Heart right ventricle (tissue), 16 donors: ENCODE data around the gene FCN2. TPM values are rescaled to one million over a fixed set of nuclear protein-coding genes. Genes with fewer than 3 reads are reported as not detected.

Source experiments
- ATAC-seq, 8 donors: fragments of 200-7000 bp; cut with Tn5 transposase; one replicate each; pipeline ENCODE4 v1.9.1; 2020; ENCODE audit warnings: mild to moderate bottlenecking in 8 of 8, moderate library complexity in 8 of 8, moderate number of reproducible peaks in 1 of 8
- DNase-seq, 2 donors: peaks; one replicate each; pipeline ENCODE4 v3.0.0-alpha.2; 2020
- H3K27ac ChIP-seq, 10 donors: fragments of 200-600 bp; sonication (generic) in 2 of 10; one replicate each; pipeline versions ENCODE4 v1.5.0 to v1.8.0; 2020 to 2022; ENCODE audit warnings: mild to moderate bottlenecking in 3 of 10
- H3K27me3 ChIP-seq, 7 donors: fragments of 200-600 bp; one replicate each; pipeline ENCODE4 v1.8.0; 2021 to 2022; ENCODE audit warnings: mild to moderate bottlenecking in 2 of 7
- H3K36me3 ChIP-seq, 9 donors: fragments of 200-600 bp; sonication (generic) in 1 of 9; one replicate each; pipeline versions ENCODE4 v1.5.0 to v1.8.0; 2020 to 2022; ENCODE audit warnings: mild to moderate bottlenecking in 2 of 9
- H3K4me1 ChIP-seq, 9 donors: fragments of 200-600 bp; sonication (generic) in 1 of 9; one replicate each; pipeline versions ENCODE4 v1.5.0 to v1.8.0; 2020 to 2022; ENCODE audit warnings: mild to moderate bottlenecking in 4 of 9
- H3K4me3 ChIP-seq, 10 donors: fragments of 200-600 bp; sonication (generic) in 2 of 10; one replicate each; pipeline versions ENCODE4 v1.5.0 to v1.8.0; 2020 to 2022; ENCODE audit warnings: mild to moderate bottlenecking in 7 of 10, moderate library complexity in 2 of 10
- H3K9me3 ChIP-seq, 11 donors: fragments of 200-600 bp in 10 of 11; sonication (generic) in 2 of 11; one replicate each; pipeline versions ENCODE4 v1.5.0 to v1.8.0; 2013 to 2022; ENCODE audit warnings: mild to moderate bottlenecking in 2 of 11, control low read depth in 1 of 11, moderate library complexity in 1 of 11
- WGBS, 2 donors: extraction: QIAGEN DNeasy Blood & Tissue Kit; methylation state at CpG; one replicate each; pipeline ENCODE4 v1.1.7; 2013; ENCODE audit warnings: inconsistent platforms in 1 of 2; 5-methylcytosine and 5-hydroxymethylcytosine counted together
- intact Hi-C, 10 donors: fragments of 100-400 bp; cut with DNase I; formaldehyde crosslinking; loops; one replicate each; pipeline versions ENCODE4 v1.11.1 to v1.14.2; 2022
- long read RNA-seq, 3 donors: library from polyadenylated mRNA; unstranded; transcript quantifications; one replicate each; pipeline ENCODE4 v2.0.0, GENCODE V29; 2020 to 2021
- polyA plus RNA-seq, 2 donors: library from polyadenylated mRNA; stranded (reverse); fragments of 200-250 nt; gene quantifications; one replicate each; pipeline ENCODE4 v1.2.3, GENCODE V29; 2013
- total RNA-seq, 10 donors: library from RNA; stranded (reverse); fragmentation: NEBNext Ultra II Directional in 3 of 10; extraction: Animal tissue kit (Norgen Biotek cat#: 25700) in 3 of 10; gene quantifications; one replicate each; pipeline versions ENCODE4 v1.2.1 to v1.2.4, GENCODE V29; 2021 to 2023
- TF ChIP-seq, protein P1 (sequence below), 9 donors: fragments of 200-600 bp; sonication (generic) in 2 of 9; IDR thresholded peaks; one replicate each; pipeline versions ENCODE4 v1.5.0 to v1.8.0; 2021 to 2022; ENCODE audit warnings: antibody characterized with exemption in 9 of 9, mild to moderate bottlenecking in 5 of 9, moderate library complexity in 1 of 9
- donor health status: Arrhythmogenic right ventricular cardiomyopathy.
- donor health status: ischemic (EF 13 %, LVEDD 7.1; RV severe dilation, severe dysfunction).
- donor health status: healthy with polysubstance abuse.
- donor health status: DM: no; HTN: yes; CAD: no.
- donor health status: DM: no; HTN: no; CAD: no.
- donor health status: ischemic (EF 25% LVEDD 6.9; RV normal size, moderate dysfunction).
- donor health status: ischemic (EF 25% LVEDD 5.7; RV mildly dilated, moderate dysfunction).
- donor health status: healthy.
- donor health status: DM: yes; HTN: yes; CAD: no.
- donor health status: Ischemic cardiomyopathy.
- donor health status: ischemic (EF 35%, LVEDD 5.7; RV mildly dilated, moderate dysfunction).
- donor health status: nonischemic (EF 11% LVEDD 7.7; RV severe dilation, severe dysfunction).
- donor health status: DM: yes; HTN: yes; CAD: no.
- donor health status: PGD.
- donor health status: ischemic (EF 29% LVEDD 5.4; RV normal size, mild dysfunction).
- donor health status: nonischemic (EF 23%, LVEDD 6.1; RV moderate dilation, normal function).

FCN2 gene
- total RNA-seq, result under 1 TPM in 3 of 10 donors, not detected in 7; 0.25 to 0.46 (median 0.26) TPM
- under 1 TPM; 0.19 to 0.44 TPM for polyA plus RNA-seq
- long read RNA-seq, donor 1, partial matches to known transcripts, result 0 of 1 reads
- long read RNA-seq, donor 1, other reads (novel, unspliced or antisense), result 1 of 1 reads
- long read RNA-seq, donor 2, result 0 reads
- long read RNA-seq, donor 3, result 0 reads

GRCh38 chr9:134880484-134881312 lies at the start of gene FCN2:
TSS of gene FCN2 (plus strand) at chr9:134880810. CDS start at chr9:134880822, 12 bp downstream.
- WGBS, 2 donors, result 70 to 72% methylated on average over 25 of the region's 25 CpGs
- no peak for DNase-seq
- Histone ChIP-seq H3K4me3 (no peak within 1 kb of the TSS), H3K9me3 (no peaks in the 10 kb centered on the region), H3K4me1 (peaks cover 0 to 9% (median 0%) of the 10 kb centered on the region in 9 donors), H3K27ac (no peak within 1 kb of the TSS), H3K36me3 (no peaks in the 10 kb centered on the region), H3K27me3 (peaks cover 0 to 4% (median 0%) of the 10 kb centered on the region in 7 donors)
- ATAC-seq, result peak in 3 of 8 donors; percentile 25 to 59 (median 34)
- intact Hi-C loops, result no loop called here
- TF ChIP-seq, protein P1, sequence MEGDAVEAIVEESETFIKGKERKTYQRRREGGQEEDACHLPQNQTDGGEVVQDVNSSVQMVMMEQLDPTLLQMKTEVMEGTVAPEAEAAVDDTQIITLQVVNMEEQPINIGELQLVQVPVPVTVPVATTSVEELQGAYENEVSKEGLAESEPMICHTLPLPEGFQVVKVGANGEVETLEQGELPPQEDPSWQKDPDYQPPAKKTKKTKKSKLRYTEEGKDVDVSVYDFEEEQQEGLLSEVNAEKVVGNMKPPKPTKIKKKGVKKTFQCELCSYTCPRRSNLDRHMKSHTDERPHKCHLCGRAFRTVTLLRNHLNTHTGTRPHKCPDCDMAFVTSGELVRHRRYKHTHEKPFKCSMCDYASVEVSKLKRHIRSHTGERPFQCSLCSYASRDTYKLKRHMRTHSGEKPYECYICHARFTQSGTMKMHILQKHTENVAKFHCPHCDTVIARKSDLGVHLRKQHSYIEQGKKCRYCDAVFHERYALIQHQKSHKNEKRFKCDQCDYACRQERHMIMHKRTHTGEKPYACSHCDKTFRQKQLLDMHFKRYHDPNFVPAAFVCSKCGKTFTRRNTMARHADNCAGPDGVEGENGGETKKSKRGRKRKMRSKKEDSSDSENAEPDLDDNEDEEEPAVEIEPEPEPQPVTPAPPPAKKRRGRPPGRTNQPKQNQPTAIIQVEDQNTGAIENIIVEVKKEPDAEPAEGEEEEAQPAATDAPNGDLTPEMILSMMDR (IDR thresholded peaks at IDR 0.05), result no peak

- TF ChIP-seq, protein P1 (IDR thresholded peaks at IDR 0.05), result no peak
- H3K4me3 ChIP-seq, result no peak overlapping the region
- peaks cover 0 to 46% (median 0%) of the 10 kb centered on the region in 9 donors for H3K36me3 ChIP-seq
- no peak for DNase-seq
- H3K27ac ChIP-seq, result no peak overlapping the region
- intact Hi-C loops, result no loop called here
- no peaks in the 10 kb centered on the region for H3K27me3 ChIP-seq
- ATAC-seq, result no peak
- no peaks in the 10 kb centered on the region for H3K9me3 ChIP-seq
- 88 to 90% methylated on average over 21 of the region's 21 CpGs for WGBS, 2 donors
- H3K4me1 ChIP-seq, result no peaks in the 10 kb centered on the region
Observed at GRCh38 chr9:134830926-134831720, 49.5 kb upstream of the FCN2 start.

- ATAC-seq (no peak), DNase-seq (no peak)
- TF ChIP-seq, protein P1 (IDR thresholded peaks at IDR 0.05), result no peak
- WGBS, 2 donors, result 96% methylated on average over 19 of the region's 19 CpGs
- Histone ChIP-seq H3K4me3 (no peak overlapping the region), H3K9me3 (no peaks in the 10 kb centered on the region), H3K36me3 (peaks cover 0 to 44% (median 0%) of the 10 kb centered on the region in 9 donors), H3K27ac (no peak overlapping the region), H3K27me3 (no peaks in the 10 kb centered on the region), H3K4me1 (no peaks in the 10 kb centered on the region)
- intact Hi-C loops, result no loop called here
Observed at GRCh38 chr9:134832471-134832870, 48.1 kb upstream of the FCN2 start.

DNA sequence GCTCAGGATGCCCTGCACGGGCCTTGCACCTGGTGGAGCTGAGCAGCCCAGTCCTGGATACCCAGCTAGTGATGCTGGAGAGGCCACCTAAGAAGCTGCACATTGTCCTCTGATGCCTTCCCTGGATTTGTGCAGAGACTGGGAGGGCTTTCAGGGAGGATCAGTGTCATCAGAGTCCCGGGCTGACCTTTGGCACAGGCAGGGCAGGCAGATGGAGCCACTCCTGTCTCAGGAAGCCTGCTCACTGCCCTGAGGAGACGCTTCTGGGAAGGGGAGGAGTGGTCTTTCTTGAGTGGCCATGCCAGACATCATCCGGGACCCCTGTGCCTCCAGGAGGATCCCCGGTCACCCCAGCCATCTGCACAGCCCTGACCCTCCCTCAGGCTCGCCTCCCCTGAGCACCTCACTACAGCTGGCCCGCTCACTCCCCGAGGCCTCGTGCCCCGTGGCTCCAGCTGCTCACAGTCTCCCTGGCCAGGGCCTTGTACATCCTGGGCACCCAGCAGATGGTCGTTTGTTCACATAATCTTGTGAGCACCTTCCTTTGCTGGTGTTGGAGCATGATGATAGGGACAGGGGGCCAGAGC lies 47.2 kb upstream of the FCN2 start:
- no peak overlapping the region for H3K27ac ChIP-seq
- H3K4me3 ChIP-seq, result no peak overlapping the region
- peaks cover 0 to 43% (median 0%) of the 10 kb centered on the region in 9 donors for H3K36me3 ChIP-seq
- WGBS, 2 donors, result 84 to 86% methylated on average over 11 of the region's 11 CpGs
- H3K9me3 ChIP-seq, result no peaks in the 10 kb centered on the region
- DNase-seq (no peak), ATAC-seq (no peak)
- intact Hi-C loops, result no loop called here
- TF ChIP-seq, protein P1 (IDR thresholded peaks at IDR 0.05), result no peak
- H3K27me3 ChIP-seq, result no peaks in the 10 kb centered on the region
- H3K4me1 ChIP-seq, result no peaks in the 10 kb centered on the region
